GM18858 (cell line): Measurements from ENCODE around the gene ASS1.

Experiments used
- ATAC-seq: cut with Tn5 transposase; IDR thresholded peaks from one replicate; pipeline ENCODE4 v1.9.1; 2021; ENCODE audit not compliant: unreplicated experiment

Gene ASS1

GRCh38 chr9:130526854-130527650 is 82.3 kb downstream of the ASS1 start:
- ATAC-seq = no peak

GRCh38 chr9:130527651-130528310 is 83.0 kb downstream of the ASS1 start:
- ATAC-seq = no peak

- ATAC-seq = no peak
These were observed 83.9 kb downstream of the ASS1 start for GRCh38 chr9:130528674-130529073.

- ATAC-seq = no peak
These were observed 86.2 kb downstream of the ASS1 start for GRCh38 chr9:130530938-130531337.

GRCh38 chr9:130531670-130532069 is 86.9 kb downstream of the ASS1 start:
- ATAC-seq = no peak

GRCh38 chr9:130532426-130533080 is 87.8 kb downstream of the ASS1 start:
- ATAC-seq = no peak

GRCh38 chr9:130535818-130536521 is 91.2 kb downstream of the ASS1 start:
- ATAC-seq = no peak

GRCh38 chr9:130536701-130537107 is 91.9 kb downstream of the ASS1 start:
- no peak for ATAC-seq

GRCh38 chr9:130537346-130538050 is 92.7 kb downstream of the ASS1 start:
- ATAC-seq = no peak

- ATAC-seq = no peak
These were observed 94.9 kb downstream of the ASS1 start for GRCh38 chr9:130539420-130540223.

- ATAC-seq = no peak
These were observed 96.8 kb downstream of the ASS1 start for GRCh38 chr9:130541533-130541932.

- ATAC-seq = no peak
These were observed 97.3 kb downstream of the ASS1 start for GRCh38 chr9:130542038-130542437.

- no peak for ATAC-seq
These were observed 97.9 kb downstream of the ASS1 start for GRCh38 chr9:130542457-130543228.

GRCh38 chr9:130543368-130543767 is 98.6 kb downstream of the ASS1 start:
- ATAC-seq = no peak

GRCh38 chr9:130543859-130544258 is 99.1 kb downstream of the ASS1 start:
- ATAC-seq = no peak

- ATAC-seq = no peak
These were observed 99.6 kb downstream of the ASS1 start for GRCh38 chr9:130544364-130544763.

- ATAC-seq = no peak
These were observed 103.3 kb downstream of the ASS1 start for GRCh38 chr9:130548103-130548502.

GRCh38 chr9:130549093-130549735 is 104.5 kb downstream of the ASS1 start:
- ATAC-seq = no peak
